Measurements from ENCODE around the gene KAT7. TPM values are rescaled to one million over a fixed set of nuclear protein-coding genes. Genes with fewer than 3 reads are reported as not detected.

The KAT7 gene
- total RNA-seq, 1 experiment from 2014 or later: 79.5 TPM

DNA sequence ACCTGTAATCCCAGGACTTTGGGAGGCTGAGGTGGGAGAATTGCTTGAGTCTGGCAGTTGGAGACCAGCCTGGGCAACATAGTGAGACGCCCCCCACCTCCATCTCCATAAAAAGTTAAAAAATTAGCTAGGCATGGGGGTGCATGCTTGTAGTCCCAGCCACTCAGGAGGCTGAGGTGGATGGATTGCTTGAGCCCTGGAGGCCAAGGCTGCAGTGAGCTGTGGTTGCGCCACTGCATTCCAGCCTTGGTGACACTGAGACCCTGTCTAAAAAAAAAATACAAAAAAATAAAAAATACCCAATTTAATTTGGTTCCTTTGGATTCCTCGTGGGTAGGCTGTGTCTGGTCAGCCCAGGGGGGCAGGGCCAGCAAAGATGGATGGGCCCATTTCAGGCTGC lies 85.4 kb downstream of the KAT7 start:
- Histone ChIP-seq H3K4me3 (replicated peaks in 1 of 2; ENCODE audit: low read depth in 1 of 2, low read length in 2 of 2) (no peak overlapping the region), H3K79me2 (ENCODE audit: insufficient read depth, low read length) (no peaks in the 10 kb centered on the region), H3K9ac (ENCODE audit: low read length) (no peak overlapping the region), H4K20me1 (ENCODE audit: insufficient read depth) (no peaks in the 10 kb centered on the region), H3K9me2 (ENCODE audit: insufficient read depth) (no peaks in the 10 kb centered on the region), H3K27ac (ENCODE audit: low read depth, low read length) (no peak overlapping the region), H3K4me2 (ENCODE audit: low read length) (no peak overlapping the region), H3K9me3 (ENCODE audit: control insufficient read depth in 1 of 2, insufficient read depth in 1 of 2, low read depth in 1 of 2, low read length in 2 of 2) (no peaks in the 10 kb centered on the region), H3K27me3 (ENCODE audit: insufficient read depth, low read length) (no peaks in the 10 kb centered on the region), H3K36me3 (ENCODE audit: control insufficient read depth in 1 of 2, insufficient read depth in 2 of 2, low read length in 2 of 2) (no peaks in the 10 kb centered on the region), H3K4me1 (ENCODE audit: control insufficient read depth in 1 of 2, insufficient read depth in 2 of 2, low read length in 2 of 2) (no peaks in the 10 kb centered on the region), H2AFZ (ENCODE audit: low read depth, low read length, poor library complexity, severe bottlenecking) (no peak overlapping the region)
- no peak for ATAC-seq
- intact Hi-C loops (cut with micrococcal nuclease): no loop called here
- TF ChIP-seq, protein P1, sequence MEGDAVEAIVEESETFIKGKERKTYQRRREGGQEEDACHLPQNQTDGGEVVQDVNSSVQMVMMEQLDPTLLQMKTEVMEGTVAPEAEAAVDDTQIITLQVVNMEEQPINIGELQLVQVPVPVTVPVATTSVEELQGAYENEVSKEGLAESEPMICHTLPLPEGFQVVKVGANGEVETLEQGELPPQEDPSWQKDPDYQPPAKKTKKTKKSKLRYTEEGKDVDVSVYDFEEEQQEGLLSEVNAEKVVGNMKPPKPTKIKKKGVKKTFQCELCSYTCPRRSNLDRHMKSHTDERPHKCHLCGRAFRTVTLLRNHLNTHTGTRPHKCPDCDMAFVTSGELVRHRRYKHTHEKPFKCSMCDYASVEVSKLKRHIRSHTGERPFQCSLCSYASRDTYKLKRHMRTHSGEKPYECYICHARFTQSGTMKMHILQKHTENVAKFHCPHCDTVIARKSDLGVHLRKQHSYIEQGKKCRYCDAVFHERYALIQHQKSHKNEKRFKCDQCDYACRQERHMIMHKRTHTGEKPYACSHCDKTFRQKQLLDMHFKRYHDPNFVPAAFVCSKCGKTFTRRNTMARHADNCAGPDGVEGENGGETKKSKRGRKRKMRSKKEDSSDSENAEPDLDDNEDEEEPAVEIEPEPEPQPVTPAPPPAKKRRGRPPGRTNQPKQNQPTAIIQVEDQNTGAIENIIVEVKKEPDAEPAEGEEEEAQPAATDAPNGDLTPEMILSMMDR (IDR thresholded peaks at IDR 0.05 in 2 of 3, conservative IDR thresholded peaks at IDR 0.05 in 1 of 3; ENCODE audit: borderline replicate concordance in 1 of 3, insufficient read depth in 1 of 3, low read depth in 2 of 3, low read length in 2 of 3): no peak
- no peak for TF ChIP-seq EZH2phosphoT487 (IDR thresholded peaks at IDR 0.05; ENCODE audit: borderline replicate concordance)
- TF ChIP-seq, protein P2, sequence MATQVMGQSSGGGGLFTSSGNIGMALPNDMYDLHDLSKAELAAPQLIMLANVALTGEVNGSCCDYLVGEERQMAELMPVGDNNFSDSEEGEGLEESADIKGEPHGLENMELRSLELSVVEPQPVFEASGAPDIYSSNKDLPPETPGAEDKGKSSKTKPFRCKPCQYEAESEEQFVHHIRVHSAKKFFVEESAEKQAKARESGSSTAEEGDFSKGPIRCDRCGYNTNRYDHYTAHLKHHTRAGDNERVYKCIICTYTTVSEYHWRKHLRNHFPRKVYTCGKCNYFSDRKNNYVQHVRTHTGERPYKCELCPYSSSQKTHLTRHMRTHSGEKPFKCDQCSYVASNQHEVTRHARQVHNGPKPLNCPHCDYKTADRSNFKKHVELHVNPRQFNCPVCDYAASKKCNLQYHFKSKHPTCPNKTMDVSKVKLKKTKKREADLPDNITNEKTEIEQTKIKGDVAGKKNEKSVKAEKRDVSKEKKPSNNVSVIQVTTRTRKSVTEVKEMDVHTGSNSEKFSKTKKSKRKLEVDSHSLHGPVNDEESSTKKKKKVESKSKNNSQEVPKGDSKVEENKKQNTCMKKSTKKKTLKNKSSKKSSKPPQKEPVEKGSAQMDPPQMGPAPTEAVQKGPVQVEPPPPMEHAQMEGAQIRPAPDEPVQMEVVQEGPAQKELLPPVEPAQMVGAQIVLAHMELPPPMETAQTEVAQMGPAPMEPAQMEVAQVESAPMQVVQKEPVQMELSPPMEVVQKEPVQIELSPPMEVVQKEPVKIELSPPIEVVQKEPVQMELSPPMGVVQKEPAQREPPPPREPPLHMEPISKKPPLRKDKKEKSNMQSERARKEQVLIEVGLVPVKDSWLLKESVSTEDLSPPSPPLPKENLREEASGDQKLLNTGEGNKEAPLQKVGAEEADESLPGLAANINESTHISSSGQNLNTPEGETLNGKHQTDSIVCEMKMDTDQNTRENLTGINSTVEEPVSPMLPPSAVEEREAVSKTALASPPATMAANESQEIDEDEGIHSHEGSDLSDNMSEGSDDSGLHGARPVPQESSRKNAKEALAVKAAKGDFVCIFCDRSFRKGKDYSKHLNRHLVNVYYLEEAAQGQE (IDR thresholded peaks at IDR 0.05; ENCODE audit: low read depth): no peak
- TF ChIP-seq, protein P3, sequence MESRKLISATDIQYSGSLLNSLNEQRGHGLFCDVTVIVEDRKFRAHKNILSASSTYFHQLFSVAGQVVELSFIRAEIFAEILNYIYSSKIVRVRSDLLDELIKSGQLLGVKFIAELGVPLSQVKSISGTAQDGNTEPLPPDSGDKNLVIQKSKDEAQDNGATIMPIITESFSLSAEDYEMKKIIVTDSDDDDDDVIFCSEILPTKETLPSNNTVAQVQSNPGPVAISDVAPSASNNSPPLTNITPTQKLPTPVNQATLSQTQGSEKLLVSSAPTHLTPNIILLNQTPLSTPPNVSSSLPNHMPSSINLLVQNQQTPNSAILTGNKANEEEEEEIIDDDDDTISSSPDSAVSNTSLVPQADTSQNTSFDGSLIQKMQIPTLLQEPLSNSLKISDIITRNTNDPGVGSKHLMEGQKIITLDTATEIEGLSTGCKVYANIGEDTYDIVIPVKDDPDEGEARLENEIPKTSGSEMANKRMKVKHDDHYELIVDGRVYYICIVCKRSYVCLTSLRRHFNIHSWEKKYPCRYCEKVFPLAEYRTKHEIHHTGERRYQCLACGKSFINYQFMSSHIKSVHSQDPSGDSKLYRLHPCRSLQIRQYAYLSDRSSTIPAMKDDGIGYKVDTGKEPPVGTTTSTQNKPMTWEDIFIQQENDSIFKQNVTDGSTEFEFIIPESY (IDR thresholded peaks at IDR 0.05; ENCODE audit: extremely low read depth, insufficient replicate concordance, low read length): no peak
- no peak for TF ChIP-seq ELF1 (IDR thresholded peaks at IDR 0.05; ENCODE audit: borderline replicate concordance, low read depth)
- TF ChIP-seq, protein P4, sequence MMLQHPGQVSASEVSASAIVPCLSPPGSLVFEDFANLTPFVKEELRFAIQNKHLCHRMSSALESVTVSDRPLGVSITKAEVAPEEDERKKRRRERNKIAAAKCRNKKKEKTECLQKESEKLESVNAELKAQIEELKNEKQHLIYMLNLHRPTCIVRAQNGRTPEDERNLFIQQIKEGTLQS (IDR thresholded peaks at IDR 0.05): no peak
- TF ChIP-seq, protein P5, sequence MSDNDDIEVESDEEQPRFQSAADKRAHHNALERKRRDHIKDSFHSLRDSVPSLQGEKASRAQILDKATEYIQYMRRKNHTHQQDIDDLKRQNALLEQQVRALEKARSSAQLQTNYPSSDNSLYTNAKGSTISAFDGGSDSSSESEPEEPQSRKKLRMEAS (IDR thresholded peaks at IDR 0.05): no peak
- TF ChIP-seq POLR2A (IDR thresholded peaks at IDR 0.05; ENCODE audit: borderline replicate concordance, extremely low read depth, insufficient read depth, insufficient read length): no peak
- no TSS peak for BruUV-seq (replicated peaks)
- ChIA-PET CTCF (interaction anchor here (9.7 kb wide), 1 partner anchor 123 kb away, joined by 123 read pairs; the partner anchor contains the start of gene DLX3), RAD21 (ENCODE audit: low non-redundant PET in 1 of 2, low total read pairs in 2 of 2, uncharacterized antibody in 2 of 2, unreplicated experiment in 2 of 2) (no interaction called here), POLR2A (no interaction called here)
- DNase-seq (ENCODE audit: low read depth, low spot score): no peak

Data from HCT116 (cell line).